NCI-H748 (cell line): ENCODE data around the gene GALNT7.

Source experiments
- DNase-seq: peaks from one replicate; lab custom pipeline; 2025; ENCODE audit not compliant: unreplicated experiment; lab: John Stamatoyannopoulos, UW

GALNT7 gene

GRCh38 chr4:173259310-173259709, 90.7 kb downstream of the GALNT7 start:
- no peak for DNase-seq

- DNase-seq: peak; percentile 69
Observed at GRCh38 chr4:173261052-173261451, 92.4 kb downstream of the GALNT7 start.

- no peak for DNase-seq
Observed at GRCh38 chr4:173262375-173262774, 93.8 kb downstream of the GALNT7 start.

- DNase-seq: no peak
Observed at GRCh38 chr4:173264245-173264644, 95.6 kb downstream of the GALNT7 start.

- peak; percentile 91 for DNase-seq
Observed at GRCh38 chr4:173264684-173265185, 96.1 kb downstream of the GALNT7 start.

- no peak for DNase-seq
Observed at GRCh38 chr4:173265751-173266150, 97.1 kb downstream of the GALNT7 start.

- DNase-seq: no peak
Observed at GRCh38 chr4:173267711-173268110, 99.1 kb downstream of the GALNT7 start.

- peak; percentile 61 for DNase-seq
Observed at GRCh38 chr4:173269280-173269679, 100.7 kb downstream of the GALNT7 start.

GRCh38 chr4:173270312-173271027, 101.9 kb downstream of the GALNT7 start:
- DNase-seq: no peak

- DNase-seq: no peak
Observed at GRCh38 chr4:173272314-173272713, 103.7 kb downstream of the GALNT7 start.

- DNase-seq: no peak
Observed at GRCh38 chr4:173272996-173273395, 104.4 kb downstream of the GALNT7 start.

GRCh38 chr4:173273941-173274340, 105.3 kb downstream of the GALNT7 start:
- DNase-seq: no peak

- no peak for DNase-seq
Observed at GRCh38 chr4:173274744-173275143, 106.1 kb downstream of the GALNT7 start.

GRCh38 chr4:173275150-173275549, 106.5 kb downstream of the GALNT7 start:
- no peak for DNase-seq

GRCh38 chr4:173277340-173277739, 108.7 kb downstream of the GALNT7 start:
- DNase-seq: no peak

- no peak for DNase-seq
Observed at GRCh38 chr4:173280998-173281397, 112.4 kb downstream of the GALNT7 start.

GRCh38 chr4:173281406-173282255, 113.0 kb downstream of the GALNT7 start:
- DNase-seq: no peak

- no peak for DNase-seq
Observed at GRCh38 chr4:173282256-173282562, 113.6 kb downstream of the GALNT7 start.

- no peak for DNase-seq
Observed at GRCh38 chr4:173282626-173283025, 114.0 kb downstream of the GALNT7 start.

GRCh38 chr4:173284463-173284862, 115.9 kb downstream of the GALNT7 start:
- DNase-seq: no peak

GRCh38 chr4:173287486-173287885, 118.9 kb downstream of the GALNT7 start:
- no peak for DNase-seq

- DNase-seq: peak; percentile 58
Observed at GRCh38 chr4:173288296-173288695, 119.7 kb downstream of the GALNT7 start.
